Measurements from ENCODE around the gene FBXO41. TPM values are rescaled to one million over a fixed set of nuclear protein-coding genes. Genes with fewer than 3 reads are reported as not detected.

Gene FBXO41
- total RNA-seq, 1 donor = 10.5 TPM

- DNase-seq (ENCODE audit: low read depth in 2 of 3, low spot score in 2 of 3) = peak in 2 of 3 donors; percentile 53 to 73
Observed at GRCh38 chr2:73290049-73290839, 6.0 kb upstream of the FBXO41 start.

- DNase-seq (ENCODE audit: low read depth in 2 of 3, low spot score in 2 of 3) = no peak
Observed at GRCh38 chr2:73289304-73289703, 5.0 kb upstream of the FBXO41 start.

- no peak for DNase-seq (ENCODE audit: low read depth in 2 of 3, low spot score in 2 of 3)
Observed at GRCh38 chr2:73286134-73286655, 1.9 kb upstream of the FBXO41 start.

GRCh38 chr2:73285159-73285739, 971 bp upstream of the FBXO41 start:
- DNase-seq (ENCODE audit: low read depth in 2 of 3, low spot score in 2 of 3) = peak in 2 of 3 donors; percentile 81 to 93

GRCh38 chr2:73283545-73284295, 558 bp downstream of the FBXO41 start:
- no peak for DNase-seq (ENCODE audit: low read depth in 2 of 3, low spot score in 2 of 3)

GRCh38 chr2:73282924-73283544, 1.2 kb downstream of the FBXO41 start:
- no peak for DNase-seq (ENCODE audit: low read depth in 2 of 3, low spot score in 2 of 3)

- DNase-seq (ENCODE audit: low read depth in 2 of 3, low spot score in 2 of 3) = no peak
Observed at GRCh38 chr2:73281244-73281643, 3.0 kb downstream of the FBXO41 start.

- DNase-seq (ENCODE audit: low read depth in 2 of 3, low spot score in 2 of 3) = no peak
Observed at GRCh38 chr2:73279852-73280251, 4.4 kb downstream of the FBXO41 start.

- DNase-seq (ENCODE audit: low read depth in 2 of 3, low spot score in 2 of 3) = no peak
Observed at GRCh38 chr2:73272270-73272669, 12.0 kb downstream of the FBXO41 start.

GRCh38 chr2:73269686-73270465, 14.4 kb downstream of the FBXO41 start:
- no peak for DNase-seq (ENCODE audit: low read depth in 2 of 3, low spot score in 2 of 3)

GRCh38 chr2:73268830-73269685, 15.2 kb downstream of the FBXO41 start:
- peak; percentile 50 to 55 (median 55) for DNase-seq (ENCODE audit: low read depth in 2 of 3, low spot score in 2 of 3)

GRCh38 chr2:73268366-73268829, 15.9 kb downstream of the FBXO41 start:
- DNase-seq (ENCODE audit: low read depth in 2 of 3, low spot score in 2 of 3) = no peak

- DNase-seq (ENCODE audit: low read depth in 2 of 3, low spot score in 2 of 3) = no peak
Observed at GRCh38 chr2:73267008-73267407, 17.3 kb downstream of the FBXO41 start.

- no peak for DNase-seq (ENCODE audit: low read depth in 2 of 3, low spot score in 2 of 3)
Observed at GRCh38 chr2:73266061-73266901, 18.0 kb downstream of the FBXO41 start.

GRCh38 chr2:73265298-73266060, 18.8 kb downstream of the FBXO41 start:
- no peak for DNase-seq (ENCODE audit: low read depth in 2 of 3, low spot score in 2 of 3)

- DNase-seq (ENCODE audit: low read depth in 2 of 3, low spot score in 2 of 3) = no peak
Observed at GRCh38 chr2:73264783-73265182, 19.5 kb downstream of the FBXO41 start.

GRCh38 chr2:73264332-73264606, 20.0 kb downstream of the FBXO41 start:
- no peak for DNase-seq (ENCODE audit: low read depth in 2 of 3, low spot score in 2 of 3)
